Smooth muscle cell (in vitro differentiated cells): ENCODE data around the gene PGS1. TPM values are rescaled to one million over a fixed set of nuclear protein-coding genes. Genes with fewer than 3 reads are reported as not detected.

Experiments used
- DNase-seq: peaks from one replicate; lab custom pipeline; 2025; ENCODE audit not compliant: unreplicated experiment; lab: John Stamatoyannopoulos, UW
- H2AFZ ChIP-seq: fragments of 200-600 bp; sonication (generic); 2 replicates; pipeline ENCODE4 v1.6.0; 2016; ENCODE audit warnings: antibody characterized with exemption, low read depth, mild to moderate bottlenecking
- H3F3A ChIP-seq: fragments of 200-600 bp; sonication (generic); 2 replicates; pipeline ENCODE4 v1.6.0; 2017; ENCODE audit warnings: antibody characterized with exemption, low read depth
- H3K27ac ChIP-seq: fragments of 200-600 bp; sonication (generic); 2 replicates; pipeline ENCODE4 v1.5.1; 2016; ENCODE audit warnings: low read depth, mild to moderate bottlenecking
- H3K27me3 ChIP-seq: fragments of 200-600 bp; sonication (generic); 2 replicates; pipeline ENCODE4 v1.6.1; 2016; ENCODE audit warnings: low read depth, mild to moderate bottlenecking
- H3K36me3 ChIP-seq: fragments of 200-600 bp; sonication (generic); 2 replicates; pipeline ENCODE4 v1.5.1; 2016; ENCODE audit warnings: low read depth
- H3K4me1 ChIP-seq: fragments of 200-600 bp; sonication (generic); 2 replicates; pipeline ENCODE4 v1.5.1; 2016; ENCODE audit warnings: low read depth
- H3K4me2 ChIP-seq: fragments of 200-600 bp; sonication (generic); 2 replicates; pipeline ENCODE4 v1.6.0; 2016; ENCODE audit warnings: mild to moderate bottlenecking
- H3K4me3 ChIP-seq: fragments of 200-600 bp; sonication (generic); 2 replicates; pipeline ENCODE4 v1.5.1; 2016; ENCODE audit warnings: mild to moderate bottlenecking
- H3K79me2 ChIP-seq: fragments of 200-600 bp; sonication (generic); 2 replicates; pipeline ENCODE4 v1.6.0; 2016; ENCODE audit warnings: low read depth, mild to moderate bottlenecking
- H3K9ac ChIP-seq: fragments of 200-600 bp; sonication (generic); 2 replicates; pipeline ENCODE4 v1.6.0; 2016; ENCODE audit warnings: low read depth
- H3K9me3 ChIP-seq: fragments of 200-600 bp; sonication (generic); replicated peaks from 2 replicates; pipeline ENCODE4 v1.5.1; 2016; ENCODE audit warnings: low read depth
- H4K20me1 ChIP-seq: fragments of 200-600 bp; sonication (generic); 2 replicates; pipeline ENCODE4 v1.6.0; 2016; ENCODE audit warnings: low read depth
- CTCF ChIP-seq: fragments of 200-600 bp; sonication (generic); IDR thresholded peaks from 2 replicates; pipeline ENCODE4 v1.5.1; 2017; ENCODE audit warnings: borderline replicate concordance, mild to moderate bottlenecking, antibody characterized with exemption; ENCODE audit not compliant: insufficient read depth, poor library complexity, severe bottlenecking
- WGBS: methylation state at CpG from one replicate; pipeline ENCODE4 v1.1.7; 2016; ENCODE audit warnings: low lambda C conversion rate; 5-methylcytosine and 5-hydroxymethylcytosine counted together
- polyA plus RNA-seq: library from polyadenylated mRNA; unstranded; fragments of >200 nt; fragmentation: Nextera tagmentation; extraction: Ambion mirVana; gene quantifications from 2 replicates; pipeline ENCODE4 v1.2.1, GENCODE V29; 2016
- total RNA-seq: library from RNA; depleted of rRNA; stranded (reverse); fragments of >200 nt; gene quantifications from 2 replicates; pipeline ENCODE4 v1.2.3, GENCODE V29; 2014

PGS1 gene
- total and polyA plus RNA-seq, 2 experiments from 2014 or later, result 22.6 to 29.9 TPM

DNA sequence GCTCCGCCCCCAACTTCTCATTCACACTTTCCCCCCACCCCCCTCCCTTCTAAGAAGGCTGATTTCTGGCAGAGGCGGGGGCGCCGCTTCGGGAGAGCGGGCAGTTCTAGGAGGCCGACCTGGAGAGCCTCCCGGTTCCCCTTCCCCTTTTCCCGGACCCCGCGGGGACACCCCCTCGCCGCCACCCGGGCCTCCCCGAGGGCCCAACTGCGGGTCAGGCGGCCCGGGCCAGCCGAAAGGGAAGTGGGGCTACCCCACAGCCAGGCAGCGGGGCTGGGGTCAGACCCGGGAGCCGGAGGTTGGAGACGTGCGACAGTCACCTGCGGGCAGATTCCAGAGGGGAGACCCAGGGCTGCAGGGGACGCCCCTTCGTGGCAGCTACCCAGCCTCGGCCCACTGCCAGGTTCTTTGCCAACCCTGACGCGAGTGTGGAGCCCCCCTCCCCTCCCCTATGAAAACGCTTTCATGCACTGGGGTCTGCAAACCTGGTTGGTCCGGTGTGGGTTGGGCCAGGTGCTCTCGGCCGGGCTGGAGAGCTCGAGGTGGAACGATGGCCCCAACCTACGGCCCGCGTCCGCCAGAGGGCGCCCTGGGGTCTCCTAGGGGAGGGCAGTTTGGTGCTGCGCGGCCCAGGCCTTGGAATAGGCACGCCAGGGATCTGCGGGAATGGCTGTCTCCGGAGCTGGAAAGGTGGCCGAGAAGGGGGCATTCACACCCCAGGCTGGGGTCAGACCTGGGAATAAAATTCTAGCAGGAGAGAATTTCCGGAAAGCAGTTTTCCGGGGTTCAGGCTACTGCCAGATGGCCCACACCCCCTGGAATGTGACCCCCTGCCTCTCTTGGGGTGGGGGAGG is 17.9 kb upstream of the PGS1 start:
- 2% methylated on average over 38 of the region's 49 CpGs for WGBS
- peaks cover 44% of the 10 kb centered on the region for H3K4me1 ChIP-seq
- peaks cover 41% of the 10 kb centered on the region for H3F3A ChIP-seq
- DNase-seq, result peak; percentile 85
- no peaks in the 10 kb centered on the region for H3K36me3 ChIP-seq
- peak overlapping the region; percentile 65 for H2AFZ ChIP-seq
- no peaks in the 10 kb centered on the region for H3K9me3 ChIP-seq
- peak overlapping the region; percentile 60 for H3K9ac ChIP-seq
- peak overlapping the region; percentile 77 for H3K27ac ChIP-seq
- no peaks in the 10 kb centered on the region for H3K27me3 ChIP-seq
- H3K4me3 ChIP-seq, result peak overlapping the region; percentile 95
- TF ChIP-seq CTCF, result peak; percentile 90
- H4K20me1 ChIP-seq, result peaks cover 42% of the 10 kb centered on the region
- peak overlapping the region; percentile 97 for H3K4me2 ChIP-seq
- H3K79me2 ChIP-seq, result peaks cover 35% of the 10 kb centered on the region

DNA sequence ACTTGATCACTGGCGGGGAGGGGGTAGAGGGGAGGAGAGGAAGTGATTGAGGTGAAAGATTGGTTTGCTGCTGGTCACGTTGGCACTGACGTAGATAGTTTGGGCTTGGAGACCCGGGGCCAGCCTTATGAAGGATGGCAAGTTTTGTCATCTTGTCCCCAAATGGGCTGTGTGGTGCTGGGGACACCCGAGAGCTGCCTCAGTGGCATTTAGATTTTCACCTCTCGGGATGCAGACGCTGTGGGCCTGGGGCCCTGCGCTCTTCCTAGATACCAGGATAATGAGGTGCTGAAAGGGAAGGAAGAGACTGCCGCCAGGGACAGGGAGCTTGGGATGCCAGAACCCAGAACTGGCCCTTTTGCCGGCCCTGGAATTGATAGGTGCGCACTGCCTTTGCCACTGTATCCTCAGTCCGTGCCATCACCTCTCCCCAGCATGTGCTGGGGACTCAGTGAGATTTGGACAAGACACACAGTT is 17.2 kb upstream of the PGS1 start:
- no peaks in the 10 kb centered on the region for H3K27me3 ChIP-seq
- peaks cover 35% of the 10 kb centered on the region for H4K20me1 ChIP-seq
- peaks cover 35% of the 10 kb centered on the region for H3K79me2 ChIP-seq
- H3K36me3 ChIP-seq, result no peaks in the 10 kb centered on the region
- H3K4me3 ChIP-seq, result peak overlapping the region; percentile 95
- no peak overlapping the region for H2AFZ ChIP-seq
- 43% methylated on average over 12 of the region's 12 CpGs for WGBS
- TF ChIP-seq CTCF, result no peak
- H3K4me2 ChIP-seq, result peak overlapping the region; percentile 97
- no peak overlapping the region for H3K9ac ChIP-seq
- peak overlapping the region; percentile 77 for H3K27ac ChIP-seq
- peaks cover 45% of the 10 kb centered on the region for H3K4me1 ChIP-seq
- peaks cover 39% of the 10 kb centered on the region for H3F3A ChIP-seq
- no peak for DNase-seq
- H3K9me3 ChIP-seq, result no peaks in the 10 kb centered on the region

- no peak overlapping the region for H3K9ac ChIP-seq
- H2AFZ ChIP-seq, result no peak overlapping the region
- WGBS, result 94% methylated on average over 1 of the region's 5 CpGs
- DNase-seq, result no peak
- H3K27me3 ChIP-seq, result no peaks in the 10 kb centered on the region
- peaks cover 47% of the 10 kb centered on the region for H3K4me1 ChIP-seq
- H3K27ac ChIP-seq, result no peak overlapping the region
- peaks cover 29% of the 10 kb centered on the region for H3K79me2 ChIP-seq
- peaks cover 26% of the 10 kb centered on the region for H4K20me1 ChIP-seq
- no peak for TF ChIP-seq CTCF
- no peak overlapping the region for H3K4me2 ChIP-seq
- no peaks in the 10 kb centered on the region for H3K9me3 ChIP-seq
- H3F3A ChIP-seq, result peaks cover 33% of the 10 kb centered on the region
- no peaks in the 10 kb centered on the region for H3K36me3 ChIP-seq
- no peak overlapping the region for H3K4me3 ChIP-seq
Measured at GRCh38 chr17:78362232-78362631, 16.2 kb upstream of the PGS1 start.
